ENCODE results near the gene TMEM245. TPM values are rescaled to one million over a fixed set of nuclear protein-coding genes. Genes with fewer than 3 reads are reported as not detected.
A peak's percentile ranks its signal among the peaks of the same experiment; 100 is the strongest.

The TMEM245 gene
- total and polyA plus RNA-seq, 2 of the 13 experiments (the other 11 are each of a cell fraction or from before 2014, with no cell fraction given): 53.5 to 55.4 TPM

GRCh38 chr9:109035684-109036423 lies 83.9 kb downstream of the TMEM245 start:
- WGBS (ENCODE audit: low lambda C conversion rate): 36% methylated on average over 2 of the region's 2 CpGs
- Histone ChIP-seq H3K27me3 (ENCODE audit: control insufficient read depth in 1 of 2, insufficient read depth in 2 of 2, low read length in 2 of 2) (no peaks in the 10 kb centered on the region), H3K4me3 (replicated peaks in 1 of 3; ENCODE audit: insufficient read depth in 1 of 3, low read depth in 2 of 3, low read length in 3 of 3) (no peak overlapping the region), H2AFZ (ENCODE audit: low read length) (no peak overlapping the region), H3K4me2 (ENCODE audit: low read depth, low read length) (peak overlapping the region; percentile 25; the same call in 1 of the 2 replicates), H3K79me2 (ENCODE audit: insufficient read depth, low read length) (no peaks in the 10 kb centered on the region), H3K9me3 (ENCODE audit: low read length) (no peaks in the 10 kb centered on the region), H3K36me3 (replicated peaks in 1 of 2; ENCODE audit: control insufficient read depth in 1 of 2, insufficient read depth in 2 of 2, low read length in 2 of 2) (peaks cover 5 to 38% of the 10 kb centered on the region in 2 experiments), H3K4me1 (ENCODE audit: insufficient read depth, low read length) (peaks cover 46% of the 10 kb centered on the region), H3K9ac (ENCODE audit: insufficient read depth, low read depth, low read length) (no peak overlapping the region), H4K20me1 (ENCODE audit: insufficient read depth, low read length) (no peaks in the 10 kb centered on the region), H3K27ac (ENCODE audit: extremely low read length, insufficient read depth, low read length) (peak overlapping the region; percentile 63)
- peak; percentile 50 for FAIRE-seq
- in situ Hi-C loops (cut with HindIII; ENCODE audit: extremely low pct_ligation_motif_present, low pct_unique_long_range_greater_than_20kb): no loop called here
- intact Hi-C loops (cut with micrococcal nuclease; ENCODE audit: unreplicated experiment): loop anchor here (5.0 to 10.0 kb wide), 2 partner anchors 46 to 79 kb away; partner anchors contain the start of gene TMEM245
- no TSS peak for BruUV-seq (replicated peaks)
- CTCF ChIA-PET (ENCODE audit: low intra/inter-chr PET ratio, low total read pairs): no interaction called here
- POLR2A ChIA-PET: interaction anchor here (1.1 kb wide), 1 partner anchor 84 kb away, joined by 3 read pairs; the partner anchor contains the start of gene TMEM245
- peak; percentile 86 for ATAC-seq
- peak; percentile 90 for DNase-seq (ENCODE audit: low spot score)
- no peak for TF ChIP-seq PRDM10 (CRISPR knock-in tag; IDR thresholded peaks at IDR 0.05; ENCODE audit: low read depth)
- peak; percentile 13; the same call in 1 of the 2 replicates for TF ChIP-seq SP5 (CRISPR knock-in tag; IDR thresholded peaks at IDR 0.05; ENCODE audit: borderline replicate concordance, low read depth)
- TF ChIP-seq FOXA3 (CRISPR knock-in tag; IDR thresholded peaks at IDR 0.05): peak; percentile 47
- TF ChIP-seq SAP130 (CRISPR knock-in tag; IDR thresholded peaks at IDR 0.05; ENCODE audit: low read depth): peak; percentile 56
- TF ChIP-seq SOX13 (IDR thresholded peaks at IDR 0.05): no peak
- peak in 1 of 2 experiments; percentile 53; a peak in 1 of 4 replicates for TF ChIP-seq SOX13 (CRISPR knock-in tag; conservative IDR thresholded peaks at IDR 0.05 in 1 of 2, IDR thresholded peaks at IDR 0.05 in 1 of 2)
- no peak for TF ChIP-seq MAFK (conservative IDR thresholded peaks at IDR 0.05 in 1 of 2, IDR thresholded peaks at IDR 0.05 in 1 of 2; ENCODE audit: low read length in 2 of 2)
- TF ChIP-seq FOXA1 (IDR thresholded peaks at IDR 0.05): no peak
- peak; percentile 69 for TF ChIP-seq FOXA1 (CRISPR knock-in tag; IDR thresholded peaks at IDR 0.05)
- no peak for TF ChIP-seq MAZ (IDR thresholded peaks at IDR 0.05; ENCODE audit: borderline replicate concordance, low read depth, low read length)
- TF ChIP-seq MAZ (CRISPR knock-in tag; IDR thresholded peaks at IDR 0.05; ENCODE audit: low read depth): no peak
- peak; percentile 92 for TF ChIP-seq RARA (CRISPR knock-in tag; IDR thresholded peaks at IDR 0.05)
- TF ChIP-seq NCOA2 (CRISPR knock-in tag; IDR thresholded peaks at IDR 0.05): peak; percentile 68
- TF ChIP-seq HMGXB4 (CRISPR knock-in tag; IDR thresholded peaks at IDR 0.05; ENCODE audit: borderline replicate concordance in 1 of 2, low read depth in 1 of 2): no peak
- no peak for TF ChIP-seq ZNF432 (CRISPR knock-in tag; IDR thresholded peaks at IDR 0.05; ENCODE audit: borderline replicate concordance)
- TF ChIP-seq DDIT3 (CRISPR knock-in tag; IDR thresholded peaks at IDR 0.05): no peak
- no peak for TF ChIP-seq ZSCAN5A (CRISPR knock-in tag; IDR thresholded peaks at IDR 0.05; ENCODE audit: borderline replicate concordance)

Measured in HepG2 (cell line).